Breast epithelium (tissue), 3 donors: ENCODE data around the gene NINL.

Experiments
- POLR2A ChIP-seq: fragments of 450-650 bp; IDR thresholded peaks from one replicate; pipeline ENCODE4 v1.6.1; 2016; ENCODE audit warnings: antibody characterized with exemption, mild to moderate bottlenecking, moderate library complexity
- POLR2AphosphoS5 ChIP-seq, 3 donors: sonication (generic); formaldehyde crosslinking; IDR thresholded peaks; one replicate each; pipeline ENCODE4 v1.6.1; 2017; ENCODE audit warnings: antibody characterized with exemption in 3 of 3
- TF ChIP-seq, protein P1 (sequence below), 3 donors: fragments of 450-650 bp; IDR thresholded peaks; one replicate each; pipeline ENCODE4 v1.5.1; 2016 to 2017; ENCODE audit warnings: antibody characterized with exemption in 3 of 3, mild to moderate bottlenecking in 3 of 3, moderate library complexity in 3 of 3

DNA sequence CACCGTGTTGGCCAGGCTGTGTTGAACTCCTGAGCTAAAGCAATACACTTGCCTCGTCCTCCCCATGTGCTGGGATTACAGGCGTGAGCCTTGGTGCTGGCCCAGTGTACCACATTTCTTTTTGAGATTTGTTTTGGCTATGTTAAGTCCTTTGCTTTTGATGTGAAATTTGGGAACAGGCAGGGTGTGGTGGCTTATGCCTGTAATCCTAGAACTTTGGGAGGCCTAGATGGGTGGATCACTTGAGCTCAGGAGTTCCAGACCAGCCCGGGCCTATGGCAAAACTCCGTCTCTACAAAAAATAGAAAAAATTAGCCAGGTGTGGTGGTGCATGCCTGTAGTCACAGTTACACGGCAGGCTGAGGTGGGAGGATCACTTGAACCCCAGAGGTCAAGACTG, 137.7 kb downstream of the NINL start:
- TF ChIP-seq, protein P1, sequence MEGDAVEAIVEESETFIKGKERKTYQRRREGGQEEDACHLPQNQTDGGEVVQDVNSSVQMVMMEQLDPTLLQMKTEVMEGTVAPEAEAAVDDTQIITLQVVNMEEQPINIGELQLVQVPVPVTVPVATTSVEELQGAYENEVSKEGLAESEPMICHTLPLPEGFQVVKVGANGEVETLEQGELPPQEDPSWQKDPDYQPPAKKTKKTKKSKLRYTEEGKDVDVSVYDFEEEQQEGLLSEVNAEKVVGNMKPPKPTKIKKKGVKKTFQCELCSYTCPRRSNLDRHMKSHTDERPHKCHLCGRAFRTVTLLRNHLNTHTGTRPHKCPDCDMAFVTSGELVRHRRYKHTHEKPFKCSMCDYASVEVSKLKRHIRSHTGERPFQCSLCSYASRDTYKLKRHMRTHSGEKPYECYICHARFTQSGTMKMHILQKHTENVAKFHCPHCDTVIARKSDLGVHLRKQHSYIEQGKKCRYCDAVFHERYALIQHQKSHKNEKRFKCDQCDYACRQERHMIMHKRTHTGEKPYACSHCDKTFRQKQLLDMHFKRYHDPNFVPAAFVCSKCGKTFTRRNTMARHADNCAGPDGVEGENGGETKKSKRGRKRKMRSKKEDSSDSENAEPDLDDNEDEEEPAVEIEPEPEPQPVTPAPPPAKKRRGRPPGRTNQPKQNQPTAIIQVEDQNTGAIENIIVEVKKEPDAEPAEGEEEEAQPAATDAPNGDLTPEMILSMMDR (IDR thresholded peaks at IDR 0.05) = no peak
- TF ChIP-seq POLR2A (no peak), POLR2AphosphoS5 (IDR thresholded peaks at IDR 0.05) (no peak)
